ENCODE results near the gene DRC7. TPM values are rescaled to one million over a fixed set of nuclear protein-coding genes. Genes with fewer than 3 reads are reported as not detected.

The DRC7 gene
- total RNA-seq, 2 experiments from 2014 or later = not detected

- intact Hi-C loops (cut with micrococcal nuclease) = no loop called here
- no peak for DNase-seq
- Mint-ChIP-seq H3K9me3 (no peaks in the 10 kb centered on the region), H3K27ac (no peak overlapping the region), H3K4me3 (no peak overlapping the region), H3K27me3 (no peaks in the 10 kb centered on the region), H3K4me1 (ENCODE audit: low read depth) (no peaks in the 10 kb centered on the region), H3K36me3 (no peaks in the 10 kb centered on the region)
- ChIA-PET POLR2A (no interaction called here), CTCF (interaction anchor here (1.3 kb wide), 1 partner anchor 9 kb away, joined by 5 read pairs; no protein-coding TSS in a partner anchor)
These were observed 54.0 kb downstream of the DRC7 start for GRCh38 chr16:57748596-57748995.

- ChIA-PET CTCF (no interaction called here), POLR2A (no interaction called here)
- Mint-ChIP-seq H3K4me1 (ENCODE audit: low read depth) (no peaks in the 10 kb centered on the region), H3K4me3 (no peak overlapping the region), H3K27me3 (no peaks in the 10 kb centered on the region), H3K9me3 (no peaks in the 10 kb centered on the region), H3K36me3 (no peaks in the 10 kb centered on the region), H3K27ac (no peak overlapping the region)
- intact Hi-C loops (cut with micrococcal nuclease) = no loop called here
- DNase-seq = no peak
These were observed 54.6 kb downstream of the DRC7 start for GRCh38 chr16:57749101-57749692.

GRCh38 chr16:57749856-57750452 is 55.3 kb downstream of the DRC7 start:
- no peak for DNase-seq
- Mint-ChIP-seq H3K27me3 (no peaks in the 10 kb centered on the region), H3K4me3 (no peak overlapping the region)

GRCh38 chr16:57750796-57751538 is 56.4 kb downstream of the DRC7 start:
- CTCF ChIA-PET = no interaction called here
- H3K27me3 Mint-ChIP-seq = no peaks in the 10 kb centered on the region
- no peak overlapping the region for H3K4me3 Mint-ChIP-seq
- peaks cover 5% of the 10 kb centered on the region for H3K36me3 Mint-ChIP-seq
- POLR2A ChIA-PET = no interaction called here
- DNase-seq = no peak
- no peak overlapping the region for H3K27ac Mint-ChIP-seq
- intact Hi-C loops (cut with micrococcal nuclease) = loop anchor here (10.0 kb wide), 1 partner anchor 114 kb away; no protein-coding TSS in a partner anchor
- H3K4me1 Mint-ChIP-seq (ENCODE audit: low read depth) = no peaks in the 10 kb centered on the region
- H3K9me3 Mint-ChIP-seq = no peaks in the 10 kb centered on the region

More at GRCh38 chr16:57749856-57750452, 55.3 kb downstream of the DRC7 start:
- Mint-ChIP-seq H3K27ac (no peak overlapping the region), H3K4me1 (ENCODE audit: low read depth) (no peaks in the 10 kb centered on the region), H3K36me3 (no peaks in the 10 kb centered on the region), H3K9me3 (no peaks in the 10 kb centered on the region)
- ChIA-PET CTCF (no interaction called here), POLR2A (no interaction called here)
- intact Hi-C loops (cut with micrococcal nuclease) = loop anchor here (10.0 kb wide), 1 partner anchor 115 kb away; no protein-coding TSS in a partner anchor

- no peak overlapping the region for H3K27ac Mint-ChIP-seq
- H3K4me3 Mint-ChIP-seq = no peak overlapping the region
- ChIA-PET POLR2A (no interaction called here), CTCF (no interaction called here)
- intact Hi-C loops (cut with micrococcal nuclease) = loop anchor here (10.0 kb wide), 1 partner anchor 113 kb away; no protein-coding TSS in a partner anchor
- no peaks in the 10 kb centered on the region for H3K4me1 Mint-ChIP-seq (ENCODE audit: low read depth)
- DNase-seq = no peak
- H3K27me3 Mint-ChIP-seq = no peaks in the 10 kb centered on the region
- H3K9me3 Mint-ChIP-seq = no peaks in the 10 kb centered on the region
- H3K36me3 Mint-ChIP-seq = peaks cover 6% of the 10 kb centered on the region
These were observed 57.1 kb downstream of the DRC7 start for GRCh38 chr16:57751539-57752202.

GRCh38 chr16:57752203-57752580 is 57.6 kb downstream of the DRC7 start:
- intact Hi-C loops (cut with micrococcal nuclease) = loop anchor here (10.0 kb wide), 1 partner anchor 113 kb away; no protein-coding TSS in a partner anchor
- Mint-ChIP-seq H3K9me3 (no peaks in the 10 kb centered on the region), H3K27me3 (no peaks in the 10 kb centered on the region), H3K36me3 (peaks cover 6% of the 10 kb centered on the region), H3K27ac (no peak overlapping the region), H3K4me1 (ENCODE audit: low read depth) (peaks cover under 1% of the 10 kb centered on the region), H3K4me3 (no peak overlapping the region)
- no peak for DNase-seq
- CTCF ChIA-PET = no interaction called here
- POLR2A ChIA-PET = no interaction called here

- CTCF ChIA-PET = no interaction called here
- H3K4me3 Mint-ChIP-seq = no peak overlapping the region
- no peak for DNase-seq
- peaks cover 2% of the 10 kb centered on the region for H3K4me1 Mint-ChIP-seq (ENCODE audit: low read depth)
- H3K27me3 Mint-ChIP-seq = no peaks in the 10 kb centered on the region
- H3K9me3 Mint-ChIP-seq = no peaks in the 10 kb centered on the region
- H3K36me3 Mint-ChIP-seq = peaks cover 6% of the 10 kb centered on the region
- POLR2A ChIA-PET = no interaction called here
- intact Hi-C loops (cut with micrococcal nuclease) = loop anchor here (10.0 kb wide), 1 partner anchor 112 kb away; no protein-coding TSS in a partner anchor
- no peak overlapping the region for H3K27ac Mint-ChIP-seq
These were observed 58.2 kb downstream of the DRC7 start for GRCh38 chr16:57752581-57753447.

GRCh38 chr16:57753448-57754353 is 59.1 kb downstream of the DRC7 start:
- no peak for DNase-seq
- Mint-ChIP-seq H3K4me3 (no peak overlapping the region), H3K4me1 (ENCODE audit: low read depth) (peaks cover 5% of the 10 kb centered on the region), H3K27me3 (no peaks in the 10 kb centered on the region), H3K27ac (no peak overlapping the region), H3K36me3 (peaks cover 6% of the 10 kb centered on the region), H3K9me3 (no peaks in the 10 kb centered on the region)
- ChIA-PET POLR2A (no interaction called here), CTCF (no interaction called here)
- intact Hi-C loops (cut with micrococcal nuclease) = loop anchor here (10.0 kb wide), 1 partner anchor 111 kb away; no protein-coding TSS in a partner anchor

- DNase-seq = no peak
- CTCF ChIA-PET = no interaction called here
- POLR2A ChIA-PET = no interaction called here
- no peaks in the 10 kb centered on the region for H3K9me3 Mint-ChIP-seq
- no peaks in the 10 kb centered on the region for H3K27me3 Mint-ChIP-seq
- H3K27ac Mint-ChIP-seq = no peak overlapping the region
- H3K4me3 Mint-ChIP-seq = no peak overlapping the region
- intact Hi-C loops (cut with micrococcal nuclease) = loop anchor here (10.0 kb wide), 1 partner anchor 110 kb away; no protein-coding TSS in a partner anchor
- H3K4me1 Mint-ChIP-seq (ENCODE audit: low read depth) = peaks cover 6% of the 10 kb centered on the region
- peaks cover 6% of the 10 kb centered on the region for H3K36me3 Mint-ChIP-seq
These were observed 59.9 kb downstream of the DRC7 start for GRCh38 chr16:57754354-57755060.

- Mint-ChIP-seq H3K27me3 (no peaks in the 10 kb centered on the region), H3K4me1 (ENCODE audit: low read depth) (peaks cover 6% of the 10 kb centered on the region), H3K27ac (no peak overlapping the region), H3K9me3 (no peaks in the 10 kb centered on the region), H3K4me3 (no peak overlapping the region), H3K36me3 (peaks cover 6% of the 10 kb centered on the region)
- intact Hi-C loops (cut with micrococcal nuclease) = loop anchor here (10.0 kb wide), 1 partner anchor 110 kb away; no protein-coding TSS in a partner anchor
- DNase-seq = no peak
- ChIA-PET POLR2A (no interaction called here), CTCF (interaction anchor here (1.2 to 2.9 kb wide), 2 partner anchors 12 to 151 kb away, joined by 3 to 10 read pairs; no protein-coding TSS in a partner anchor)
These were observed 60.6 kb downstream of the DRC7 start for GRCh38 chr16:57755061-57755684.

Measured in activated CD4-positive, alpha-beta memory T cell treated with anti-CD3 and anti-CD28 coated beads for 36 hours (primary cell).